ENCODE results near the gene GPX3. TPM values are rescaled to one million over a fixed set of nuclear protein-coding genes. Genes with fewer than 3 reads are reported as not detected.
A peak's percentile ranks its signal among the peaks of the same experiment; 100 is the strongest.

GPX3 gene
- total RNA-seq, 4 donors from 2014 or later, result 5.7 to 1,241 (median 263) TPM

GRCh38 chr5:151026679-151027078 lies 6.3 kb downstream of the GPX3 start:
- Histone ChIP-seq H3K9me3 (no peaks in the 10 kb centered on the region), H3K4me3 (no peak overlapping the region), H3K27ac (peak overlapping the region; percentile 26 to 91), H3K4me1 (no peaks in the 10 kb centered on the region), H3K27me3 (no peaks in the 10 kb centered on the region), H3K36me3 (no peaks in the 10 kb centered on the region)
- intact Hi-C loops (cut with DNase I; ENCODE audit: low total_unique reads), result no loop called here
- DNase-seq, result peak; percentile 76 to 79
- TF ChIP-seq CTCF (IDR thresholded peaks at IDR 0.05) (no peak), POLR2A (IDR thresholded peaks at IDR 0.05) (no peak)

- H3K36me3 ChIP-seq, result no peaks in the 10 kb centered on the region
Measured at GRCh38 chr5:151027961-151028479, 7.6 kb downstream of the GPX3 start.

GRCh38 chr5:151028717-151029116 lies 8.3 kb downstream of the GPX3 start:
- Histone ChIP-seq H3K4me1 (no peaks in the 10 kb centered on the region), H3K27me3 (no peaks in the 10 kb centered on the region), H3K4me3 (no peak overlapping the region), H3K36me3 (no peaks in the 10 kb centered on the region), H3K27ac (peak overlapping the region in 1 of 2 donors; percentile 65), H3K9me3 (no peaks in the 10 kb centered on the region)
- intact Hi-C loops (cut with DNase I; ENCODE audit: low total_unique reads), result no loop called here
- TF ChIP-seq CTCF (IDR thresholded peaks at IDR 0.05), result no peak
- no peak for TF ChIP-seq POLR2A (IDR thresholded peaks at IDR 0.05)
- DNase-seq, result no peak

More at GRCh38 chr5:151027961-151028479, 7.6 kb downstream of the GPX3 start:
- TF ChIP-seq POLR2A (IDR thresholded peaks at IDR 0.05), result no peak
- TF ChIP-seq CTCF (IDR thresholded peaks at IDR 0.05), result no peak
- H3K9me3 ChIP-seq, result no peaks in the 10 kb centered on the region
- H3K4me1 ChIP-seq, result no peaks in the 10 kb centered on the region
- no peaks in the 10 kb centered on the region for H3K27me3 ChIP-seq
- no peak for DNase-seq
- no peak overlapping the region for H3K4me3 ChIP-seq
- peak overlapping the region; percentile 26 to 91 for H3K27ac ChIP-seq
- intact Hi-C loops (cut with DNase I; ENCODE audit: low total_unique reads), result no loop called here

- H3K27me3 ChIP-seq, result no peaks in the 10 kb centered on the region
- intact Hi-C loops (cut with DNase I; ENCODE audit: low total_unique reads), result no loop called here
- H3K9me3 ChIP-seq, result no peaks in the 10 kb centered on the region
- H3K27ac ChIP-seq, result peak overlapping the region; percentile 57 to 65
- H3K4me1 ChIP-seq, result no peaks in the 10 kb centered on the region
- H3K36me3 ChIP-seq, result no peaks in the 10 kb centered on the region
- DNase-seq, result no peak
- no peak for TF ChIP-seq CTCF (IDR thresholded peaks at IDR 0.05)
- TF ChIP-seq POLR2A (IDR thresholded peaks at IDR 0.05), result no peak
- H3K4me3 ChIP-seq, result no peak overlapping the region
Measured at GRCh38 chr5:151029179-151030055, 9.0 kb downstream of the GPX3 start.

- Histone ChIP-seq H3K4me1 (no peaks in the 10 kb centered on the region), H3K27me3 (no peaks in the 10 kb centered on the region), H3K4me3 (no peak overlapping the region), H3K9me3 (no peaks in the 10 kb centered on the region), H3K27ac (peak overlapping the region; percentile 57 to 65), H3K36me3 (no peaks in the 10 kb centered on the region)
- no peak for DNase-seq
- intact Hi-C loops (cut with DNase I; ENCODE audit: low total_unique reads), result no loop called here
- TF ChIP-seq POLR2A (IDR thresholded peaks at IDR 0.05), result no peak
- TF ChIP-seq CTCF (IDR thresholded peaks at IDR 0.05), result no peak
Measured at GRCh38 chr5:151030056-151030336, 9.6 kb downstream of the GPX3 start.
